H1 (cell line): ENCODE measurements around the gene THBS3. TPM values are rescaled to one million over a fixed set of nuclear protein-coding genes. Genes with fewer than 3 reads are reported as not detected.

ENCODE experiments used
- CTCF ChIA-PET: fragments of 300-600 bp; sonication (Branson Sonifier 250); formaldehyde crosslinking; loops from one replicate; lab custom pipeline; 2021; ENCODE audit not compliant: partially characterized antibody; lab: Charles Lee
- POLR2A ChIA-PET: fragments of 300-600 bp; sonication (Branson Sonifier 250); formaldehyde crosslinking; loops from one replicate; lab custom pipeline; 2021; ENCODE audit warnings: inconsistent platforms; ENCODE audit not compliant: partially characterized antibody; lab: Charles Lee
- DNase-seq, 2 experiments: peaks; one replicate each; pipeline versions ENCODE4 v3.0.0 to v3.0.0-alpha.2; 2010 to 2022; ENCODE audit warnings: low spot score in 2 of 2, low read depth in 1 of 2, mixed read lengths in 1 of 2
- FAIRE-seq: peaks from 2 replicates; lab custom pipeline; 2011; peaks lifted over from hg19 to GRCh38; lab: Jason Lieb, UNC
- H2AFZ ChIP-seq: 2 replicates; pipeline ENCODE4 v1.8.1; 2012; ENCODE audit warnings: low read length, inconsistent platforms
- H2AK5ac ChIP-seq: 2 replicates; pipeline ENCODE4 v1.6.1; 2013; ENCODE audit warnings: low read depth, low read length
- H2BK120ac ChIP-seq: replicated peaks from 2 replicates; pipeline ENCODE3; 2013; ENCODE audit warnings: low read depth, low read length, inconsistent platforms
- H2BK12ac ChIP-seq: 2 replicates; pipeline ENCODE4 v1.6.1; 2013; ENCODE audit warnings: low read depth, low read length
- H2BK15ac ChIP-seq: 2 replicates; pipeline ENCODE4 v1.6.1; 2013; ENCODE audit warnings: low read length
- H2BK20ac ChIP-seq: 2 replicates; pipeline ENCODE4 v1.6.1; 2013; ENCODE audit warnings: low read length
- H2BK5ac ChIP-seq: 2 replicates; pipeline ENCODE4 v1.6.1; 2013; ENCODE audit warnings: low read depth, low read length
- H3K14ac ChIP-seq: 2 replicates; pipeline ENCODE4 v1.6.1; 2013; ENCODE audit warnings: inconsistent platforms; ENCODE audit not compliant: insufficient read length
- H3K18ac ChIP-seq: 2 replicates; pipeline ENCODE4 v1.6.1; 2013; ENCODE audit warnings: low read length; ENCODE audit errors: extremely low read depth
- H3K23ac ChIP-seq: 2 replicates; pipeline ENCODE4 v1.6.1; 2013; ENCODE audit warnings: inconsistent platforms; ENCODE audit not compliant: insufficient read length
- H3K23me2 ChIP-seq: 2 replicates; pipeline ENCODE4 v1.6.1; 2013; ENCODE audit warnings: low read depth, low read length
- H3K27ac ChIP-seq: 2 replicates; pipeline ENCODE4 v1.6.1; 2011; ENCODE audit warnings: low read depth, low read length, inconsistent platforms
- H3K27me3 ChIP-seq, 4 experiments: replicated peaks in 1 of 4; 1 replicate in 1 of 4; 2 replicates in 3 of 4; pipeline versions ENCODE4 v1.6.1 to v1.8.1; 2011 to 2013; ENCODE audit warnings: low read length in 3 of 4, mild to moderate bottlenecking in 3 of 4, inconsistent platforms in 2 of 4, mixed read lengths in 2 of 4, moderate library complexity in 1 of 4; ENCODE audit not compliant: control insufficient read depth in 3 of 4, insufficient read depth in 3 of 4; ENCODE audit errors: extremely low read depth in 1 of 4
- H3K36me3 ChIP-seq, 4 experiments: 2 replicates each; pipeline versions ENCODE4 v1.6.1 to v1.8.1; 2011 to 2013; ENCODE audit warnings: mild to moderate bottlenecking in 4 of 4, low read length in 3 of 4, moderate library complexity in 2 of 4, control low read depth in 1 of 4, inconsistent platforms in 1 of 4; ENCODE audit not compliant: insufficient read depth in 4 of 4, control insufficient read depth in 2 of 4
- H3K4ac ChIP-seq: replicated peaks from 2 replicates; pipeline ENCODE3; 2013; ENCODE audit warnings: low read length, low read depth, mixed read lengths, inconsistent platforms; ENCODE audit not compliant: insufficient read length
- H3K4me1 ChIP-seq, 4 experiments: replicated peaks in 1 of 4; 1 replicate in 1 of 4; 2 replicates in 3 of 4; pipeline versions ENCODE4 v1.6.1 to v1.8.1; 2011 to 2013; ENCODE audit warnings: low read length in 3 of 4, inconsistent platforms in 2 of 4, mixed read lengths in 1 of 4; ENCODE audit not compliant: insufficient read depth in 4 of 4, control insufficient read depth in 3 of 4
- H3K4me2 ChIP-seq, 2 experiments: 2 replicates each; pipeline versions ENCODE4 v1.6.1 to v1.8.1; 2011 to 2013; ENCODE audit warnings: low read depth in 2 of 2, low read length in 2 of 2, control low read depth in 1 of 2, inconsistent platforms in 1 of 2, mild to moderate bottlenecking in 1 of 2; ENCODE audit not compliant: insufficient read depth in 1 of 2
- H3K4me3 ChIP-seq, 4 experiments: fragments of 200-600, 300-600 bp in 1 of 4; sonication (generic), shearing (Covaris generic), sonication (Bioruptor Twin) in 1 of 4; 2 replicates each; pipeline versions ENCODE4 v1.5.1 to v1.8.1; 2011 to 2016; ENCODE audit warnings: low read length in 4 of 4, low read depth in 3 of 4, control low read depth in 2 of 4, inconsistent platforms in 2 of 4, mild to moderate bottlenecking in 2 of 4, mixed read lengths in 1 of 4, moderate library complexity in 1 of 4; ENCODE audit not compliant: insufficient read depth in 2 of 4; ENCODE audit errors: extremely low read depth in 1 of 4
- H3K56ac ChIP-seq: replicated peaks from 2 replicates; pipeline ENCODE3; 2013; ENCODE audit warnings: low read depth, mild to moderate bottlenecking, mixed read lengths, low read length, inconsistent platforms; ENCODE audit not compliant: insufficient read length
- H3K79me1 ChIP-seq: 2 replicates; pipeline ENCODE4 v1.6.1; 2013; ENCODE audit warnings: low read depth, low read length, control low read depth
- H3K79me2 ChIP-seq, 2 experiments: 2 replicates each; pipeline versions ENCODE4 v1.6.1 to v1.8.1; 2012 to 2013; ENCODE audit warnings: low read length in 2 of 2, mild to moderate bottlenecking in 2 of 2, inconsistent platforms in 1 of 2; ENCODE audit not compliant: insufficient read depth in 2 of 2, control insufficient read depth in 1 of 2
- H3K9ac ChIP-seq, 4 experiments: replicated peaks in 1 of 4; 1 replicate in 1 of 4; 2 replicates in 3 of 4; pipeline versions ENCODE4 v1.6.1 to v1.8.1; 2011 to 2013; ENCODE audit warnings: low read depth in 3 of 4, low read length in 3 of 4, control low read depth in 2 of 4, mild to moderate bottlenecking in 2 of 4, moderate library complexity in 2 of 4, inconsistent platforms in 1 of 4; ENCODE audit errors: extremely low read depth in 1 of 4
- H3K9me3 ChIP-seq, 2 experiments: 2 replicates each; pipeline versions ENCODE4 v1.6.1 to v1.8.1; 2012 to 2013; ENCODE audit warnings: mild to moderate bottlenecking in 2 of 2, moderate library complexity in 2 of 2, control low read depth in 1 of 2, inconsistent platforms in 1 of 2, low read depth in 1 of 2, low read length in 1 of 2, mixed read lengths in 1 of 2; ENCODE audit not compliant: insufficient read depth in 2 of 2
- H4K20me1 ChIP-seq, 2 experiments: replicated peaks in 1 of 2; 2 replicates each; pipeline versions ENCODE3 to v1.8.1; 2011 to 2013; ENCODE audit warnings: inconsistent platforms in 2 of 2, low read length in 2 of 2, mild to moderate bottlenecking in 1 of 2; ENCODE audit not compliant: insufficient read depth in 2 of 2, control insufficient read depth in 1 of 2
- H4K5ac ChIP-seq: 2 replicates; pipeline ENCODE4 v1.6.1; 2013; ENCODE audit warnings: low read length, low read depth, mixed read lengths, inconsistent platforms; ENCODE audit not compliant: insufficient read length
- H4K8ac ChIP-seq: 2 replicates; pipeline ENCODE4 v1.8.0; 2013; ENCODE audit warnings: mild to moderate bottlenecking, moderate library complexity, low read length, inconsistent platforms; ENCODE audit not compliant: insufficient read depth; ENCODE audit errors: extremely low read depth
- H4K91ac ChIP-seq: replicated peaks from 2 replicates; pipeline ENCODE3; 2013; ENCODE audit warnings: low read length, mixed read lengths, inconsistent platforms; ENCODE audit not compliant: insufficient read length
- BCL11A ChIP-seq, 2 experiments: IDR thresholded peaks; one replicate each; pipeline ENCODE4 v1.6.1; 2011; ENCODE audit warnings: low read depth in 2 of 2, low read length in 2 of 2, mild to moderate bottlenecking in 2 of 2
- CHD2 ChIP-seq: IDR thresholded peaks from 2 replicates; pipeline ENCODE4 v1.6.1; 2012; ENCODE audit warnings: low read length, improper control_type of control experiment
- JUN ChIP-seq: IDR thresholded peaks from 2 replicates; pipeline ENCODE4 v1.6.1; 2011; ENCODE audit warnings: low read depth, mild to moderate bottlenecking, improper control_type of control experiment, low read length
- KDM5A ChIP-seq: fragments of 200-600 bp; IDR thresholded peaks from 2 replicates; pipeline ENCODE4 v1.7.1; 2012; ENCODE audit warnings: mild to moderate bottlenecking, low read length, inconsistent platforms, mixed read lengths
- MAFK ChIP-seq: IDR thresholded peaks from 2 replicates; pipeline ENCODE4 v1.6.1; 2012; ENCODE audit warnings: low read depth, mild to moderate bottlenecking, improper control_type of control experiment, low read length
- POLR2A ChIP-seq, 2 experiments: IDR thresholded peaks; 1 replicate in 1 of 2; 2 replicates in 1 of 2; pipeline ENCODE4 v1.6.1; 2011; ENCODE audit warnings: low read depth in 2 of 2, low read length in 2 of 2, mild to moderate bottlenecking in 2 of 2; ENCODE audit errors: control extremely low read depth in 1 of 2
- POLR2AphosphoS5 ChIP-seq: IDR thresholded peaks from 2 replicates; pipeline ENCODE4 v1.6.1; 2011; ENCODE audit warnings: low read depth, low read length
- RAD21 ChIP-seq, 2 experiments: IDR thresholded peaks in 1 of 2; conservative IDR thresholded peaks in 1 of 2; 2 replicates each; pipeline ENCODE4 v1.6.1; 2011; ENCODE audit warnings: low read depth in 2 of 2, low read length in 2 of 2, improper control_type of control experiment in 1 of 2, inconsistent platforms in 1 of 2, mild to moderate bottlenecking in 1 of 2, moderate library complexity in 1 of 2
- RNF2 ChIP-seq: fragments of 200-900, 300-1000 bp; sonication (generic); IDR thresholded peaks from 2 replicates; pipeline ENCODE4 v1.7.1; 2016; ENCODE audit warnings: borderline replicate concordance, low read depth, mild to moderate bottlenecking, antibody characterized with exemption, low read length; ENCODE audit not compliant: poor library complexity, severe bottlenecking; ENCODE audit errors: missing control alignments
- SUZ12 ChIP-seq: fragments of 200-600 bp; sonication (generic); IDR thresholded peaks from 2 replicates; pipeline ENCODE4 v1.6.1; 2012; ENCODE audit warnings: mild to moderate bottlenecking, inconsistent platforms, low read length, moderate library complexity, mixed read lengths
- TEAD4 ChIP-seq: IDR thresholded peaks from 2 replicates; pipeline ENCODE4 v1.6.1; 2012; ENCODE audit warnings: low read depth, low read length, inconsistent platforms, mixed read lengths
- YY1 ChIP-seq: IDR thresholded peaks from 2 replicates; pipeline ENCODE4 v1.6.1; 2011; ENCODE audit warnings: low read depth, mild to moderate bottlenecking, low read length
- WGBS, 2 experiments: shearing (Covaris generic) in 1 of 2; methylation state at CpG; one replicate each; pipeline versions ENCODE4 v1.1.6 to v1.1.7; 2013 to 2015; ENCODE audit warnings: low lambda C conversion rate in 2 of 2, mixed read lengths in 2 of 2, inconsistent platforms in 1 of 2, low coverage in 1 of 2, missing lambda C conversion rate in 1 of 2; ENCODE audit not compliant: insufficient replicate concordance in 2 of 2, insufficient coverage in 1 of 2, insufficient read length in 1 of 2; ENCODE audit errors: extremely low coverage in 1 of 2, missing lambda C conversion rate in 1 of 2; 5-methylcytosine and 5-hydroxymethylcytosine counted together
- polyA plus RNA-seq, 7 experiments: library from polyadenylated mRNA; depleted of rRNA in 3 of 7; stranded (reverse) in 5 of 7; unstranded in 2 of 7; fragments of >200 nt in 5 of 7; fragments of 200-250 nt in 2 of 7; gene quantifications; 1 replicate in 5 of 7; 2 replicates in 1 of 7; 4 replicates in 1 of 7; pipeline versions ENCODE4 v1.2.1 to v1.2.3, GENCODE V29; 2011 to 2013; ENCODE audit warnings: missing spikeins in 2 of 7, mixed read lengths in 2 of 7
- total RNA-seq: library from RNA; stranded (reverse); fragmentation: NEBNext Ultra II Directional; extraction: Animal tissue kit (Norgen Biotek cat#: 25700); gene quantifications from 2 replicates; pipeline ENCODE4 v1.2.1, GENCODE V29; 2021
- TF ChIP-seq, protein P1 (sequence below): IDR thresholded peaks from 2 replicates; pipeline ENCODE4 v1.6.1; 2012; ENCODE audit warnings: inconsistent platforms

Gene THBS3
- total and polyA plus RNA-seq, 2 of the 8 experiments (the other 6 are each of a cell fraction or from before 2014, with no cell fraction given): 3.0 to 3.5 TPM

DNA sequence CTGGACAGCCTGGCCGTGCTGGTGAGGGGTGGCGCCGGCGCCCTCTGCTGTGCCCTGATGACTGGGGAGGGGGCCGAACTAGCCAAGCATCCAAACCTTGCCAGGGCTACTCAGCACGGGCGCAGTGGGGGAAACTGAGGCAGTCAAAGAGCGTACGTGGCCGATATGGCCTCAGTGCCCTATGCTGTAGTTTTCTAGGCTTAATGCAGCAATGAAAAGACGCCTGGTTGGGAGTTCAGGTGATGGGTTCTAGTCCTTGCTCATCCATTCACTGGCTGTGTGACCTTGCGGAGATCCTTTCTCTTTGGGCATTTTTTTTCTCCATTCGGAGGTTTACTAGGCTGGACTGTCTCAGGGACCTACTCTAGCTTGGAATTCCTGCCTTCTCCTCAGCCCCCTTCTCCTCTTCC is 1.6 kb upstream of the THBS3 start:
- Histone ChIP-seq H4K8ac (peak overlapping the region; percentile 99; the same call in 1 of the 2 replicates), H3K18ac (peak overlapping the region; percentile 78), H3K4me2 (peak overlapping the region; percentile 91 to 99), H3K79me2 (no peaks in the 10 kb centered on the region), H3K56ac (no peak overlapping the region), H4K20me1 (peaks cover 0 to 4% of the 10 kb centered on the region in 2 experiments), H3K4me3 (peak overlapping the region; percentile 86 to 95 (median 94)), H3K4ac (no peak overlapping the region), H3K23me2 (peaks cover 17% of the 10 kb centered on the region), H4K91ac (peak overlapping the region; percentile 29), H2BK120ac (no peak overlapping the region), H3K4me1 (peaks cover 3 to 20% (median 12%) of the 10 kb centered on the region in 4 experiments), H3K14ac (no peak overlapping the region), H3K23ac (no peak overlapping the region), H3K27me3 (peaks cover 0 to 3% (median 0%) of the 10 kb centered on the region in 4 experiments; a peak in 2 of 7 replicates), H3K27ac (peak overlapping the region; percentile 85), H2BK20ac (no peak overlapping the region), H3K9me3 (no peaks in the 10 kb centered on the region), H3K36me3 (peaks cover 0 to 7% (median 2%) of the 10 kb centered on the region in 4 experiments; a peak in 2 of 8 replicates), H3K79me1 (no peaks in the 10 kb centered on the region), H2AFZ (peak overlapping the region; percentile 59; the same call in 1 of the 2 replicates), H4K5ac (peak overlapping the region; percentile 7), H2AK5ac (no peak overlapping the region), H2BK15ac (no peak overlapping the region), H3K9ac (peak overlapping the region; percentile 80 to 94 (median 86)), H2BK12ac (no peak overlapping the region), H2BK5ac (peak overlapping the region; percentile 91)
- no peak for DNase-seq
- ChIA-PET CTCF (interaction anchor here (1.1 to 5.7 kb wide), 7 partner anchors 16 to 124 kb away, joined by 3 to 62 read pairs (median 5); no protein-coding TSS in a partner anchor), POLR2A (interaction anchor here (0.7 to 19.4 kb wide), 13 partner anchors 8 to 114 kb away, joined by 3 to 512 read pairs (median 6); partner anchors contain the start of genes KRTCAP2, SCAMP3 and TRIM46)
- FAIRE-seq: no peak
- WGBS, 2 experiments: 2% methylated on average over 13 of the region's 13 CpGs; no CpG with 5 or more reads in 1 of the 2 experiments
- TF ChIP-seq KDM5A (peak; percentile 95; the same call in 1 of the 2 replicates), BCL11A (IDR thresholded peaks at IDR 0.05; ENCODE audit: low read depth in 2 of 2, low read length in 2 of 2) (no peak), SUZ12 (no peak), MAFK (no peak), POLR2AphosphoS5 (peak; percentile 36; the same call in 1 of the 2 replicates), RNF2 (no peak), CHD2 (no peak), JUN (no peak), RAD21 (IDR thresholded peaks at IDR 0.05 in 1 of 2, conservative IDR thresholded peaks at IDR 0.05 in 1 of 2; ENCODE audit: low read depth in 2 of 2, low read length in 2 of 2) (peak in 1 of 2 experiments; percentile 3; a peak in 1 of 4 replicates), TEAD4 (no peak), YY1 (no peak), POLR2A (IDR thresholded peaks at IDR 0.05; ENCODE audit: control extremely low read depth in 1 of 2, low read depth in 2 of 2, low read length in 2 of 2) (peak in 1 of 2 experiments; percentile 2; a peak in 1 of 3 replicates)
- TF ChIP-seq, protein P1, sequence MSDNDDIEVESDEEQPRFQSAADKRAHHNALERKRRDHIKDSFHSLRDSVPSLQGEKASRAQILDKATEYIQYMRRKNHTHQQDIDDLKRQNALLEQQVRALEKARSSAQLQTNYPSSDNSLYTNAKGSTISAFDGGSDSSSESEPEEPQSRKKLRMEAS: no peak
